PC-3 (cell line): ENCODE data around the gene PCDH19. TPM values are rescaled to one million over a fixed set of nuclear protein-coding genes. Genes with fewer than 3 reads are reported as not detected.

Experiments used
- ATAC-seq: fragments of 200-7000 bp; cut with Tn5 transposase; 2 replicates; pipeline ENCODE4 v1.9.1; 2020; ENCODE audit warnings: mild to moderate bottlenecking, moderate library complexity
- BruUV-seq: library from RNA; stranded (reverse); fragments of 400-500 nt; replicated peaks from 2 replicates; lab custom pipeline; 2021; lab: Mats Ljungman, UMichigan
- CTCF ChIA-PET: fragments of 300-600 bp; sonication (Branson Sonifier 250); formaldehyde crosslinking; loops from one replicate; lab custom pipeline; 2022; ENCODE audit warnings: antibody characterized with exemption; lab: Charles Lee
- POLR2A ChIA-PET: fragments of 300-600 bp; sonication (Branson Sonifier 250); formaldehyde crosslinking; loops from one replicate; lab custom pipeline; 2022; ENCODE audit warnings: antibody characterized with exemption; ENCODE audit not compliant: unreplicated experiment; lab: Charles Lee
- DNase-seq: peaks from one replicate; pipeline ENCODE4 v3.0.0-alpha.2; 2015
- H2AFZ ChIP-seq: fragments of 300-600 bp; sonication (generic); 2 replicates; pipeline ENCODE4 v1.6.0; 2016; ENCODE audit warnings: antibody characterized with exemption, low read length
- H3F3A ChIP-seq: fragments of 300-600 bp; sonication (generic); one replicate; pipeline ENCODE4 v1.6.0; 2017; ENCODE audit warnings: antibody characterized with exemption, low read length, control low read depth, mild to moderate bottlenecking; ENCODE audit not compliant: unreplicated experiment
- H3K27ac ChIP-seq: fragments of 300-600 bp; sonication (generic); 2 replicates; pipeline ENCODE4 v1.5.1; 2016; ENCODE audit warnings: mild to moderate bottlenecking, low read length
- H3K27me3 ChIP-seq: fragments of 300-600 bp; sonication (generic); 2 replicates; pipeline ENCODE4 v1.6.1; 2016; ENCODE audit warnings: low read length, mixed read lengths
- H3K36me3 ChIP-seq: fragments of 300-600 bp; sonication (generic); 2 replicates; pipeline ENCODE4 v1.6.1; 2016; ENCODE audit warnings: low read depth, mixed run types, low read length, mixed read lengths
- H3K4me1 ChIP-seq: fragments of 300-600 bp; sonication (generic); 2 replicates; pipeline ENCODE4 v1.5.1; 2016; ENCODE audit warnings: low read length; ENCODE audit not compliant: insufficient read depth
- H3K4me2 ChIP-seq: fragments of 300-600 bp; sonication (generic); 2 replicates; pipeline ENCODE4 v1.6.0; 2016; ENCODE audit warnings: low read length
- H3K4me3 ChIP-seq: fragments of 300-600 bp; sonication (generic); 2 replicates; pipeline ENCODE4 v1.5.1; 2016; ENCODE audit warnings: mild to moderate bottlenecking, low read length, mixed read lengths
- H3K79me2 ChIP-seq: fragments of 300-600 bp; sonication (generic); 2 replicates; pipeline ENCODE4 v1.6.1; 2017; ENCODE audit warnings: low read length, mixed read lengths
- H3K9ac ChIP-seq: fragments of 300-600 bp; sonication (generic); 2 replicates; pipeline ENCODE4 v1.6.0; 2016; ENCODE audit warnings: mild to moderate bottlenecking, low read length
- H3K9me2 ChIP-seq: fragments of 300-600 bp; sonication (generic); replicated peaks from 2 replicates; pipeline ENCODE4 v1.6.1; 2016; ENCODE audit warnings: mixed run types, low read length, mixed read lengths
- H3K9me3 ChIP-seq: fragments of 300-600 bp; sonication (generic); 2 replicates; pipeline ENCODE4 v1.6.1; 2016; ENCODE audit warnings: low read length, mixed read lengths
- H4K20me1 ChIP-seq: fragments of 300-600 bp; sonication (generic); 2 replicates; pipeline ENCODE4 v1.6.1; 2016; ENCODE audit warnings: low read length, mixed read lengths
- EZH2 ChIP-seq: fragments of 300-600 bp; sonication (generic); IDR thresholded peaks from one replicate; pipeline ENCODE4 v1.6.1; 2017; ENCODE audit warnings: antibody characterized with exemption, mild to moderate bottlenecking, low read length; ENCODE audit not compliant: unreplicated experiment
- EZH2phosphoT487 ChIP-seq: fragments of 300-600 bp; sonication (generic); IDR thresholded peaks from 2 replicates; pipeline ENCODE4 v1.6.1; 2018; ENCODE audit warnings: mild to moderate bottlenecking, antibody characterized with exemption, low read length, borderline replicate concordance
- intact Hi-C: fragments of 100-400 bp; cut with micrococcal nuclease; formaldehyde crosslinking; loops from 2 replicates; pipeline ENCODE4 v1.9.0; 2023
- total RNA-seq: library from RNA; depleted of rRNA; stranded (reverse); fragments of >200 nt; gene quantifications from 2 replicates; pipeline ENCODE4 v1.2.3, GENCODE V29; 2014
- TF ChIP-seq, protein P1 (sequence below): fragments of 300-600 bp; sonication (generic); conservative IDR thresholded peaks from 2 replicates; pipeline ENCODE4 v1.5.1; 2017; ENCODE audit warnings: antibody characterized with exemption, low read depth, mild to moderate bottlenecking, low read length

Gene PCDH19
- total RNA-seq, 1 experiment from 2014 or later, result not detected

DNA sequence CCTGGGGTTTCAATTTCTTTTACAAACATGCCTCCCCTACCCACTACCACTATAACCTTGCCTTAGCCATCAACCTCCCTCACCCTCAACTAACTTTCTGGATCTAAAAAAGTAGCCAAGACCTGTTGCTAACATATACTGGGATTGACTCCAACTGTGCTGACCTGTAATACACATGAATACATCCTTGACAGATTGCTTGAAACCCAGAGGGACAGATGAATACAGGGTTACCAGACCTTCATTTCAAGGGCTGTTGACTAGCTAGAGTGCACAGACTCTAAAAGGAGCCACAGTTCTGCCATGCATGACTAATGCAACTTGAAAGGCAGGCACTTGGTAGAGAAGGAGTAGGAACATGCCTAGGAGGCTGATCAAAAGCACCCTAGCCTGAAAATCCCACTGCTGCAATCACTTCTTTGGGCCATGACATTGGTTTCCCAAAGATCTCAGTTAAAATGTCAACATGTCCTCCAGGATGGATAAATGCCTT, 121.0 kb downstream of the PCDH19 start:
- H3K79me2 ChIP-seq, result no peaks in the 10 kb centered on the region
- intact Hi-C loops, result no loop called here
- no peak overlapping the region for H2AFZ ChIP-seq
- BruUV-seq, result no TSS peak
- H3K4me1 ChIP-seq, result no peaks in the 10 kb centered on the region
- ATAC-seq, result no peak
- no peaks in the 10 kb centered on the region for H3K36me3 ChIP-seq
- H3K4me2 ChIP-seq, result no peak overlapping the region
- TF ChIP-seq, protein P1, sequence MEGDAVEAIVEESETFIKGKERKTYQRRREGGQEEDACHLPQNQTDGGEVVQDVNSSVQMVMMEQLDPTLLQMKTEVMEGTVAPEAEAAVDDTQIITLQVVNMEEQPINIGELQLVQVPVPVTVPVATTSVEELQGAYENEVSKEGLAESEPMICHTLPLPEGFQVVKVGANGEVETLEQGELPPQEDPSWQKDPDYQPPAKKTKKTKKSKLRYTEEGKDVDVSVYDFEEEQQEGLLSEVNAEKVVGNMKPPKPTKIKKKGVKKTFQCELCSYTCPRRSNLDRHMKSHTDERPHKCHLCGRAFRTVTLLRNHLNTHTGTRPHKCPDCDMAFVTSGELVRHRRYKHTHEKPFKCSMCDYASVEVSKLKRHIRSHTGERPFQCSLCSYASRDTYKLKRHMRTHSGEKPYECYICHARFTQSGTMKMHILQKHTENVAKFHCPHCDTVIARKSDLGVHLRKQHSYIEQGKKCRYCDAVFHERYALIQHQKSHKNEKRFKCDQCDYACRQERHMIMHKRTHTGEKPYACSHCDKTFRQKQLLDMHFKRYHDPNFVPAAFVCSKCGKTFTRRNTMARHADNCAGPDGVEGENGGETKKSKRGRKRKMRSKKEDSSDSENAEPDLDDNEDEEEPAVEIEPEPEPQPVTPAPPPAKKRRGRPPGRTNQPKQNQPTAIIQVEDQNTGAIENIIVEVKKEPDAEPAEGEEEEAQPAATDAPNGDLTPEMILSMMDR, result no peak
- no peak for TF ChIP-seq EZH2phosphoT487
- no peak for TF ChIP-seq EZH2
- CTCF ChIA-PET, result no interaction called here
- H3F3A ChIP-seq, result no peaks in the 10 kb centered on the region
- H3K9me2 ChIP-seq, result no peaks in the 10 kb centered on the region
- no peak overlapping the region for H3K4me3 ChIP-seq
- no peaks in the 10 kb centered on the region for H3K9me3 ChIP-seq
- POLR2A ChIA-PET, result no interaction called here
- no peaks in the 10 kb centered on the region for H3K27me3 ChIP-seq
- no peaks in the 10 kb centered on the region for H4K20me1 ChIP-seq
- H3K9ac ChIP-seq, result no peak overlapping the region
- no peak for DNase-seq
- H3K27ac ChIP-seq, result no peak overlapping the region

- Histone ChIP-seq H2AFZ (no peak overlapping the region), H3K79me2 (no peaks in the 10 kb centered on the region), H3K4me1 (no peaks in the 10 kb centered on the region), H3K4me2 (no peak overlapping the region), H3K9me2 (no peaks in the 10 kb centered on the region), H3F3A (no peaks in the 10 kb centered on the region), H3K36me3 (no peaks in the 10 kb centered on the region), H3K9me3 (no peaks in the 10 kb centered on the region), H3K9ac (no peak overlapping the region), H3K4me3 (no peak overlapping the region), H3K27me3 (no peaks in the 10 kb centered on the region), H3K27ac (no peak overlapping the region), H4K20me1 (no peaks in the 10 kb centered on the region)
- DNase-seq, result no peak
- no peak for ATAC-seq
- POLR2A ChIA-PET, result no interaction called here
- CTCF ChIA-PET, result no interaction called here
- no TSS peak for BruUV-seq
- TF ChIP-seq EZH2phosphoT487 (no peak), EZH2 (no peak)
- TF ChIP-seq, protein P1, result no peak
- intact Hi-C loops, result no loop called here
These were observed 132.8 kb downstream of the PCDH19 start for GRCh38 chrX:100277231-100277630.

GRCh38 chrX:100274916-100275315, 135.2 kb downstream of the PCDH19 start:
- Histone ChIP-seq H3K36me3 (no peaks in the 10 kb centered on the region), H3K27ac (no peak overlapping the region), H4K20me1 (no peaks in the 10 kb centered on the region), H3K4me3 (no peak overlapping the region), H3K9me2 (no peaks in the 10 kb centered on the region), H3K79me2 (no peaks in the 10 kb centered on the region), H3F3A (no peaks in the 10 kb centered on the region), H3K9ac (no peak overlapping the region), H2AFZ (no peak overlapping the region), H3K9me3 (no peaks in the 10 kb centered on the region), H3K27me3 (no peaks in the 10 kb centered on the region), H3K4me2 (no peak overlapping the region), H3K4me1 (no peaks in the 10 kb centered on the region)
- no peak for ATAC-seq
- DNase-seq, result no peak
- ChIA-PET POLR2A (no interaction called here), CTCF (no interaction called here)
- TF ChIP-seq, protein P1, result no peak
- TF ChIP-seq EZH2, result no peak
- TF ChIP-seq EZH2phosphoT487, result no peak
- BruUV-seq, result no TSS peak
- intact Hi-C loops, result no loop called here
